Breast epithelium (tissue), 3 donors: ENCODE results near the gene PPP2R2B.

ENCODE experiments used
- CTCF ChIP-seq, 3 donors: fragments of 450-650 bp; IDR thresholded peaks; one replicate each; pipeline ENCODE4 v1.5.1; 2016 to 2017; ENCODE audit warnings: antibody characterized with exemption in 3 of 3, mild to moderate bottlenecking in 3 of 3, moderate library complexity in 3 of 3
- POLR2A ChIP-seq: fragments of 450-650 bp; IDR thresholded peaks from one replicate; pipeline ENCODE4 v1.6.1; 2016; ENCODE audit warnings: antibody characterized with exemption, mild to moderate bottlenecking, moderate library complexity
- POLR2AphosphoS5 ChIP-seq, 3 donors: sonication (generic); formaldehyde crosslinking; IDR thresholded peaks; one replicate each; pipeline ENCODE4 v1.6.1; 2017; ENCODE audit warnings: antibody characterized with exemption in 3 of 3

GRCh38 chr5:146720107-146720506 lies 158.4 kb downstream of the PPP2R2B start:
- TF ChIP-seq POLR2A: no peak
- no peak for TF ChIP-seq POLR2AphosphoS5 (IDR thresholded peaks at IDR 0.05)
- TF ChIP-seq CTCF (IDR thresholded peaks at IDR 0.05): no peak
